Trophoblast cell (in vitro differentiated cells and primary cell): Measurements from ENCODE around the gene OR4F17. TPM values are rescaled to one million over a fixed set of nuclear protein-coding genes. Genes with fewer than 3 reads are reported as not detected.
"Not testable (repeated sequence)": the region's sequence is repeated elsewhere in the genome, so short reads cannot be mapped to it uniquely, and the experiment has no call there.

Source experiments
- DNase-seq, 2 donors: peaks; one replicate each; pipeline ENCODE4 v3.0.0-alpha.2; 2016
- H2AFZ ChIP-seq: 2 replicates; pipeline ENCODE4 v1.6.1; 2013; ENCODE audit warnings: low read length, moderate library complexity, mild to moderate bottlenecking; ENCODE audit not compliant: insufficient read depth, poor library complexity
- H2AK5ac ChIP-seq: 2 replicates; pipeline ENCODE4 v1.6.1; 2013; ENCODE audit warnings: mild to moderate bottlenecking, low read length
- H2BK120ac ChIP-seq: 2 replicates; pipeline ENCODE4 v1.6.1; 2013; ENCODE audit warnings: low read length, mild to moderate bottlenecking, moderate library complexity; ENCODE audit not compliant: insufficient read depth, poor library complexity
- H2BK12ac ChIP-seq: 2 replicates; pipeline ENCODE4 v1.6.1; 2013; ENCODE audit warnings: mild to moderate bottlenecking, low read length, moderate library complexity
- H2BK5ac ChIP-seq: 2 replicates; pipeline ENCODE4 v1.6.1; 2013; ENCODE audit warnings: low read length, low read depth, moderate library complexity, mild to moderate bottlenecking; ENCODE audit not compliant: poor library complexity
- H3K14ac ChIP-seq: 2 replicates; pipeline ENCODE4 v1.6.1; 2013; ENCODE audit warnings: mild to moderate bottlenecking, low read length
- H3K18ac ChIP-seq: 2 replicates; pipeline ENCODE4 v1.6.1; 2013; ENCODE audit warnings: mild to moderate bottlenecking, low read length
- H3K23ac ChIP-seq: 2 replicates; pipeline ENCODE4 v1.6.1; 2013; ENCODE audit warnings: low read length
- H3K27ac ChIP-seq: 2 replicates; pipeline ENCODE4 v1.5.1; 2013; ENCODE audit warnings: low read depth, mild to moderate bottlenecking, inconsistent platforms, low read length, moderate library complexity
- H3K27me3 ChIP-seq: 2 replicates; pipeline ENCODE4 v1.6.1; 2013; ENCODE audit warnings: inconsistent platforms, mild to moderate bottlenecking, low read length, moderate library complexity; ENCODE audit not compliant: insufficient read depth
- H3K36me3 ChIP-seq, 2 experiments: 1 replicate in 1 of 2; 2 replicates in 1 of 2; pipeline ENCODE4 v1.6.1; 2013; ENCODE audit warnings: low read length in 2 of 2, mild to moderate bottlenecking in 2 of 2, moderate library complexity in 1 of 2; ENCODE audit not compliant: insufficient read depth in 2 of 2, control insufficient read depth in 1 of 2
- H3K4ac ChIP-seq: 2 replicates; pipeline ENCODE4 v1.6.1; 2013; ENCODE audit warnings: low read depth, mild to moderate bottlenecking, low read length, moderate library complexity
- H3K4me1 ChIP-seq, 2 experiments: 1 replicate in 1 of 2; 2 replicates in 1 of 2; pipeline ENCODE4 v1.6.1; 2013; ENCODE audit warnings: low read length in 2 of 2, mild to moderate bottlenecking in 2 of 2, moderate library complexity in 1 of 2; ENCODE audit not compliant: insufficient read depth in 2 of 2, control insufficient read depth in 1 of 2
- H3K4me2 ChIP-seq: 2 replicates; pipeline ENCODE4 v1.6.1; 2013; ENCODE audit warnings: inconsistent platforms, mild to moderate bottlenecking, low read length, moderate library complexity
- H3K4me3 ChIP-seq: 2 replicates; pipeline ENCODE4 v1.5.1; 2013; ENCODE audit warnings: mild to moderate bottlenecking, low read depth, low read length, inconsistent platforms
- H3K79me1 ChIP-seq: one replicate; pipeline ENCODE4 v1.6.1; 2013; ENCODE audit warnings: low read length
- H3K79me2 ChIP-seq: 2 replicates; pipeline ENCODE4 v1.6.1; 2013; ENCODE audit warnings: low read length, mild to moderate bottlenecking; ENCODE audit not compliant: control insufficient read depth, insufficient read depth, poor library complexity
- H3K9ac ChIP-seq: 2 replicates; pipeline ENCODE4 v1.6.1; 2013; ENCODE audit warnings: mild to moderate bottlenecking, low read length
- H3K9me3 ChIP-seq: 2 replicates; pipeline ENCODE4 v1.6.1; 2013; ENCODE audit warnings: low read depth, mild to moderate bottlenecking, control low read depth, inconsistent platforms, low read length; ENCODE audit not compliant: insufficient read depth
- H4K12ac ChIP-seq: 2 replicates; pipeline ENCODE4 v1.6.1; 2013; ENCODE audit warnings: low read depth, mild to moderate bottlenecking, low read length, moderate library complexity
- H4K8ac ChIP-seq: 2 replicates; pipeline ENCODE4 v1.6.1; 2013; ENCODE audit warnings: low read depth, mild to moderate bottlenecking, low read length, moderate library complexity
- H4K91ac ChIP-seq: one replicate; pipeline ENCODE4 v1.6.1; 2013; ENCODE audit warnings: low read depth, mild to moderate bottlenecking, low read length, moderate library complexity
- WGBS: extraction: QIAGEN DNeasy Blood & Tissue Kit; methylation state at CpG from one replicate; pipeline ENCODE4 v1.1.7; 2013; ENCODE audit warnings: missing lambda C conversion rate; ENCODE audit not compliant: insufficient read length, insufficient coverage; ENCODE audit errors: extremely low coverage; 5-methylcytosine and 5-hydroxymethylcytosine counted together
- polyA plus RNA-seq: library from polyadenylated mRNA; stranded (reverse); fragments of 200-250 nt; gene quantifications from 2 replicates; pipeline ENCODE4 v1.2.3, GENCODE V29; 2013

OR4F17 gene
- not detected in 2 replicates for polyA plus RNA-seq

GRCh38 chr19:106804-107203, at the start of gene OR4F17:
Gene OR4F17, plus strand, starts transcription at chr19:107104. Its CDS starts 3,575 bp downstream, at chr19:110679.
- H4K8ac ChIP-seq, H3K18ac ChIP-seq, H3K27ac ChIP-seq, H3K23ac ChIP-seq, H3K4ac ChIP-seq, DNase-seq, H2AK5ac ChIP-seq, H3K79me1 ChIP-seq, H3K4me2 ChIP-seq, H3K36me3 ChIP-seq, H2BK120ac ChIP-seq, H3K4me3 ChIP-seq, H3K9me3 ChIP-seq, H3K79me2 ChIP-seq, H3K14ac ChIP-seq, H3K27me3 ChIP-seq, H3K4me1 ChIP-seq, H4K91ac ChIP-seq, H3K9ac ChIP-seq, H2BK5ac ChIP-seq, H2BK12ac ChIP-seq, H4K12ac ChIP-seq, H2AFZ ChIP-seq: not testable (repeated sequence)

GRCh38 chr19:70793-71192, 36.1 kb upstream of the OR4F17 start:
- H3K27ac ChIP-seq, H2BK120ac ChIP-seq, H3K9me3 ChIP-seq, H3K14ac ChIP-seq, H4K91ac ChIP-seq, H3K27me3 ChIP-seq, H3K23ac ChIP-seq, H3K4me2 ChIP-seq, H3K9ac ChIP-seq, H3K18ac ChIP-seq, DNase-seq, H3K4me3 ChIP-seq, H2AFZ ChIP-seq, H3K4me1 ChIP-seq, H2BK5ac ChIP-seq, H3K79me1 ChIP-seq, H3K36me3 ChIP-seq, H2AK5ac ChIP-seq, H2BK12ac ChIP-seq, H3K4ac ChIP-seq, H4K8ac ChIP-seq, H3K79me2 ChIP-seq, H4K12ac ChIP-seq: not testable (repeated sequence)
- whole genome bisulfite sequencing, result no CpG with 5 or more reads among the region's 54 CpGs

GRCh38 chr19:82864-83263, 24.0 kb upstream of the OR4F17 start:
- H4K91ac ChIP-seq, H2BK12ac ChIP-seq, H3K79me1 ChIP-seq, H3K4ac ChIP-seq, H4K8ac ChIP-seq, H2BK5ac ChIP-seq, H3K36me3 ChIP-seq, H2AK5ac ChIP-seq, H2BK120ac ChIP-seq, H3K4me3 ChIP-seq, H3K27me3 ChIP-seq, H3K9me3 ChIP-seq, DNase-seq, H3K14ac ChIP-seq, H4K12ac ChIP-seq, H3K4me2 ChIP-seq, H3K27ac ChIP-seq, H2AFZ ChIP-seq, H3K23ac ChIP-seq, H3K79me2 ChIP-seq, H3K4me1 ChIP-seq, H3K18ac ChIP-seq, H3K9ac ChIP-seq: not testable (repeated sequence)

GRCh38 chr19:83626-84025, 23.3 kb upstream of the OR4F17 start:
- H3K9ac ChIP-seq, H2BK120ac ChIP-seq, H3K36me3 ChIP-seq, H2AFZ ChIP-seq, H3K79me1 ChIP-seq, DNase-seq, H3K4me3 ChIP-seq, H2BK12ac ChIP-seq, H3K79me2 ChIP-seq, H3K4me2 ChIP-seq, H3K27me3 ChIP-seq, H3K4me1 ChIP-seq, H3K27ac ChIP-seq, H3K4ac ChIP-seq, H3K9me3 ChIP-seq, H4K8ac ChIP-seq, H3K23ac ChIP-seq, H3K14ac ChIP-seq, H4K91ac ChIP-seq, H4K12ac ChIP-seq, H2BK5ac ChIP-seq, H2AK5ac ChIP-seq, H3K18ac ChIP-seq: not testable (repeated sequence)
- no CpG with 5 or more reads among the region's 1 CpG for WGBS

GRCh38 chr19:90678-91077, 16.2 kb upstream of the OR4F17 start:
- not testable (repeated sequence) for H4K12ac ChIP-seq, DNase-seq, H3K18ac ChIP-seq, H3K4me2 ChIP-seq, H3K9me3 ChIP-seq, H3K4ac ChIP-seq, H4K91ac ChIP-seq, H3K36me3 ChIP-seq, H3K9ac ChIP-seq, H3K23ac ChIP-seq, H3K14ac ChIP-seq, H3K79me1 ChIP-seq, H2BK5ac ChIP-seq, H3K27ac ChIP-seq, H3K79me2 ChIP-seq, H2BK12ac ChIP-seq, H2AFZ ChIP-seq, H4K8ac ChIP-seq, H2AK5ac ChIP-seq, H3K4me1 ChIP-seq, H2BK120ac ChIP-seq, H3K4me3 ChIP-seq, H3K27me3 ChIP-seq
- WGBS, result no CpG with 5 or more reads among the region's 4 CpGs
